K562 (cell line): ENCODE measurements around the gene TLCD1. TPM values are rescaled to one million over a fixed set of nuclear protein-coding genes. Genes with fewer than 3 reads are reported as not detected.

Source experiments
- GTF2E2 ChIP-seq: fragments of 200-800 bp; sonication (Bioruptor generic); IDR thresholded peaks from 2 replicates; pipeline ENCODE4 v1.6.1; 2016; ENCODE audit warnings: missing genetic modification characterization, missing compliant biosample characterization
- HMGN3 ChIP-seq: IDR thresholded peaks from 2 replicates; pipeline ENCODE4 v1.6.1; 2011; ENCODE audit warnings: borderline replicate concordance, low read depth, mild to moderate bottlenecking, mixed read lengths, low read length; ENCODE audit not compliant: insufficient read length; ENCODE audit errors: extremely low read depth
- HNRNPUL1 ChIP-seq: fragments of 200-400 bp; formaldehyde crosslinking; IDR thresholded peaks from 2 replicates; pipeline ENCODE4 v1.6.1; 2017; ENCODE audit warnings: low read length
- NFYB ChIP-seq: IDR thresholded peaks from 2 replicates; pipeline ENCODE4 v1.6.1; 2011; ENCODE audit warnings: mild to moderate bottlenecking, moderate library complexity; ENCODE audit not compliant: insufficient read length; ENCODE audit errors: extremely low read depth
- SNIP1 ChIP-seq: fragments of 450-650 bp; IDR thresholded peaks from 2 replicates; pipeline ENCODE4 v1.7.1; 2017; ENCODE audit warnings: low read depth, mild to moderate bottlenecking
- SP1 ChIP-seq: sonication (generic); formaldehyde crosslinking; IDR thresholded peaks from 2 replicates; pipeline ENCODE4 v1.8.1; 2022; ENCODE audit warnings: mild to moderate bottlenecking, missing genetic modification reagents
- SRSF9 ChIP-seq: fragments of 200-400 bp; formaldehyde crosslinking; IDR thresholded peaks from 2 replicates; pipeline ENCODE4 v1.6.1; 2017; ENCODE audit warnings: low read depth, low read length, borderline replicate concordance
- TFAM ChIP-seq: fragments of 250-450 bp; sonication (Bioruptor Pico); conservative IDR thresholded peaks from 2 replicates; pipeline ENCODE4 v1.5.0; 2021; ENCODE audit warnings: mild to moderate bottlenecking, moderate library complexity
- THAP7 ChIP-seq: fragments of 250-450 bp; sonication (Bioruptor Pico); IDR thresholded peaks from 2 replicates; pipeline ENCODE4 v1.5.0; 2021
- ZBTB2 ChIP-seq: fragments of 450-650 bp; IDR thresholded peaks from 2 replicates; pipeline ENCODE4 v1.6.1; 2016; ENCODE audit warnings: antibody characterized with exemption
- ZC3H4 ChIP-seq: sonication (generic); formaldehyde crosslinking; IDR thresholded peaks from 2 replicates; pipeline ENCODE4 v1.9.0; 2021; ENCODE audit warnings: missing genetic modification reagents, borderline replicate concordance
- ZNF764 ChIP-seq: fragments of 250-450 bp; sonication (Bioruptor Pico); IDR thresholded peaks from 2 replicates; pipeline ENCODE4 v1.4.0; 2020; ENCODE audit warnings: low read depth, mild to moderate bottlenecking, moderate library complexity
- polyA plus RNA-seq, 8 experiments: library from polyadenylated mRNA; depleted of rRNA in 4 of 8; stranded (reverse) in 5 of 8; unstranded in 3 of 8; fragments of >200 nt; fragmentation: Nextera tagmentation in 2 of 8; fragmentation: Illumina TruSeq in 1 of 8; extraction: Ambion mirVana in 2 of 8; extraction: Trizol in 1 of 8; gene quantifications; 2 replicates each; pipeline versions ENCODE4 v1.2.1 to v1.2.3, GENCODE V29; 2011 to 2014; ENCODE audit warnings: inconsistent platforms in 1 of 8, missing spikeins in 1 of 8
- total RNA-seq, 7 experiments: library from RNA; depleted of rRNA in 6 of 7; stranded (reverse); fragments of >200 nt in 6 of 7; fragmentation: Illumina TruSeq in 2 of 7; extraction: Trizol in 2 of 7; gene quantifications; 2 replicates each; pipeline versions ENCODE4 v1.2.1 to v1.2.3, GENCODE V29; 2011 to 2021; ENCODE audit warnings: low replicate concordance in 1 of 7
- TF ChIP-seq, protein P1 (sequence below): fragments of 450-650 bp; IDR thresholded peaks from 2 replicates; pipeline ENCODE4 v1.6.1; 2016; ENCODE audit warnings: mild to moderate bottlenecking, moderate library complexity

TLCD1 gene
- total and polyA plus RNA-seq, 9 of the 15 experiments (the other 6 are each of a cell fraction or from before 2014, with no cell fraction given): 6.8 to 37.7 (median 21.7) TPM

DNA sequence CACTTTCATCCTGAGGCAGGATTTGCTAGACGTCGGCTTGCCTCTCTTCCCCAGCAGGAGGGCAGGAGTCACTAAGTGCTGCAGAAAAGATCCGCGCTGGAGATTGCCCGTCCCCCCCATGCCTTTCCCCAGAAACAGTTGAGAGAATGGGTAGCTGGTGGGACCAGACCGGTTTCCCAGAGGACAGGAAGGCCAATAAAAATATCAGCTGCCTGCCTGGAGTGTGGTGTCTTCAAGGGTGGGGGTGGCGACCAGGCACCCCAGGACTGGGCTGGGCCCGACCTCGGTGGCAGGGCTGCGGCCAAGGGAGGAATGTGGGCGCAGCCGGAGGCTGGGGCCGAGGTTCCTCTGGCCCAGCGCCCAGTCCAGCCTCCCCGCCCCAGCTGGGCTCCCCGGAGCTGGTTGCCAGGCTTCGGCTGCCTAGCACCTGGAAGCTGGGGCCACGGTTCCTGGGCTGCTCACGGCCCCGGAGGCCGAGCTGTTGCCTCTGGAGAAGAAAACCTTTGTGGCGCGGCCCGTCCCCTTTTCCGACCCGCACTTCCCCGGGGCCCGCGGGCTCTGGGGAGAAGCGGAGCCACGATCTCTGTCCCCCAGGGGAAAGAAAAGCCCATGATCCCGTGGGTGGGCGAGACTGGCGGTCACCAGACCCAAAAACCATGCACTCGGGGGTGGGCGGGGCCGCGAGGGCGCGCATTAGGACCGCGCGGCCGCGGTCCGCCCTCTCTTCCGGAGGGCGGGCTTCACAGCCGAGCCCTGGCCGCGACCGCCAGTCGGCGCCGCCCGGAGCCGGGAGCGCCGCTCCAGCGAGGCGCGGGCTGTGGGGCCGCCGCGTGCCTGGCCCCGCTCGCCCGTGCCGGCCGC is 17.4 kb upstream of the TLCD1 start, which contains the start of gene TRAF4 (continued):
- TF ChIP-seq, protein P1, sequence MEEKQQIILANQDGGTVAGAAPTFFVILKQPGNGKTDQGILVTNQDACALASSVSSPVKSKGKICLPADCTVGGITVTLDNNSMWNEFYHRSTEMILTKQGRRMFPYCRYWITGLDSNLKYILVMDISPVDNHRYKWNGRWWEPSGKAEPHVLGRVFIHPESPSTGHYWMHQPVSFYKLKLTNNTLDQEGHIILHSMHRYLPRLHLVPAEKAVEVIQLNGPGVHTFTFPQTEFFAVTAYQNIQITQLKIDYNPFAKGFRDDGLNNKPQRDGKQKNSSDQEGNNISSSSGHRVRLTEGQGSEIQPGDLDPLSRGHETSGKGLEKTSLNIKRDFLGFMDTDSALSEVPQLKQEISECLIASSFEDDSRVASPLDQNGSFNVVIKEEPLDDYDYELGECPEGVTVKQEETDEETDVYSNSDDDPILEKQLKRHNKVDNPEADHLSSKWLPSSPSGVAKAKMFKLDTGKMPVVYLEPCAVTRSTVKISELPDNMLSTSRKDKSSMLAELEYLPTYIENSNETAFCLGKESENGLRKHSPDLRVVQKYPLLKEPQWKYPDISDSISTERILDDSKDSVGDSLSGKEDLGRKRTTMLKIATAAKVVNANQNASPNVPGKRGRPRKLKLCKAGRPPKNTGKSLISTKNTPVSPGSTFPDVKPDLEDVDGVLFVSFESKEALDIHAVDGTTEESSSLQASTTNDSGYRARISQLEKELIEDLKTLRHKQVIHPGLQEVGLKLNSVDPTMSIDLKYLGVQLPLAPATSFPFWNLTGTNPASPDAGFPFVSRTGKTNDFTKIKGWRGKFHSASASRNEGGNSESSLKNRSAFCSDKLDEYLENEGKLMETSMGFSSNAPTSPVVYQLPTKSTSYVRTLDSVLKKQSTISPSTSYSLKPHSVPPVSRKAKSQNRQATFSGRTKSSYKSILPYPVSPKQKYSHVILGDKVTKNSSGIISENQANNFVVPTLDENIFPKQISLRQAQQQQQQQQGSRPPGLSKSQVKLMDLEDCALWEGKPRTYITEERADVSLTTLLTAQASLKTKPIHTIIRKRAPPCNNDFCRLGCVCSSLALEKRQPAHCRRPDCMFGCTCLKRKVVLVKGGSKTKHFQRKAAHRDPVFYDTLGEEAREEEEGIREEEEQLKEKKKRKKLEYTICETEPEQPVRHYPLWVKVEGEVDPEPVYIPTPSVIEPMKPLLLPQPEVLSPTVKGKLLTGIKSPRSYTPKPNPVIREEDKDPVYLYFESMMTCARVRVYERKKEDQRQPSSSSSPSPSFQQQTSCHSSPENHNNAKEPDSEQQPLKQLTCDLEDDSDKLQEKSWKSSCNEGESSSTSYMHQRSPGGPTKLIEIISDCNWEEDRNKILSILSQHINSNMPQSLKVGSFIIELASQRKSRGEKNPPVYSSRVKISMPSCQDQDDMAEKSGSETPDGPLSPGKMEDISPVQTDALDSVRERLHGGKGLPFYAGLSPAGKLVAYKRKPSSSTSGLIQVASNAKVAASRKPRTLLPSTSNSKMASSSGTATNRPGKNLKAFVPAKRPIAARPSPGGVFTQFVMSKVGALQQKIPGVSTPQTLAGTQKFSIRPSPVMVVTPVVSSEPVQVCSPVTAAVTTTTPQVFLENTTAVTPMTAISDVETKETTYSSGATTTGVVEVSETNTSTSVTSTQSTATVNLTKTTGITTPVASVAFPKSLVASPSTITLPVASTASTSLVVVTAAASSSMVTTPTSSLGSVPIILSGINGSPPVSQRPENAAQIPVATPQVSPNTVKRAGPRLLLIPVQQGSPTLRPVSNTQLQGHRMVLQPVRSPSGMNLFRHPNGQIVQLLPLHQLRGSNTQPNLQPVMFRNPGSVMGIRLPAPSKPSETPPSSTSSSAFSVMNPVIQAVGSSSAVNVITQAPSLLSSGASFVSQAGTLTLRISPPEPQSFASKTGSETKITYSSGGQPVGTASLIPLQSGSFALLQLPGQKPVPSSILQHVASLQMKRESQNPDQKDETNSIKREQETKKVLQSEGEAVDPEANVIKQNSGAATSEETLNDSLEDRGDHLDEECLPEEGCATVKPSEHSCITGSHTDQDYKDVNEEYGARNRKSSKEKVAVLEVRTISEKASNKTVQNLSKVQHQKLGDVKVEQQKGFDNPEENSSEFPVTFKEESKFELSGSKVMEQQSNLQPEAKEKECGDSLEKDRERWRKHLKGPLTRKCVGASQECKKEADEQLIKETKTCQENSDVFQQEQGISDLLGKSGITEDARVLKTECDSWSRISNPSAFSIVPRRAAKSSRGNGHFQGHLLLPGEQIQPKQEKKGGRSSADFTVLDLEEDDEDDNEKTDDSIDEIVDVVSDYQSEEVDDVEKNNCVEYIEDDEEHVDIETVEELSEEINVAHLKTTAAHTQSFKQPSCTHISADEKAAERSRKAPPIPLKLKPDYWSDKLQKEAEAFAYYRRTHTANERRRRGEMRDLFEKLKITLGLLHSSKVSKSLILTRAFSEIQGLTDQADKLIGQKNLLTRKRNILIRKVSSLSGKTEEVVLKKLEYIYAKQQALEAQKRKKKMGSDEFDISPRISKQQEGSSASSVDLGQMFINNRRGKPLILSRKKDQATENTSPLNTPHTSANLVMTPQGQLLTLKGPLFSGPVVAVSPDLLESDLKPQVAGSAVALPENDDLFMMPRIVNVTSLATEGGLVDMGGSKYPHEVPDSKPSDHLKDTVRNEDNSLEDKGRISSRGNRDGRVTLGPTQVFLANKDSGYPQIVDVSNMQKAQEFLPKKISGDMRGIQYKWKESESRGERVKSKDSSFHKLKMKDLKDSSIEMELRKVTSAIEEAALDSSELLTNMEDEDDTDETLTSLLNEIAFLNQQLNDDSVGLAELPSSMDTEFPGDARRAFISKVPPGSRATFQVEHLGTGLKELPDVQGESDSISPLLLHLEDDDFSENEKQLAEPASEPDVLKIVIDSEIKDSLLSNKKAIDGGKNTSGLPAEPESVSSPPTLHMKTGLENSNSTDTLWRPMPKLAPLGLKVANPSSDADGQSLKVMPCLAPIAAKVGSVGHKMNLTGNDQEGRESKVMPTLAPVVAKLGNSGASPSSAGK: peak; percentile 40
- TF ChIP-seq NFYB (no peak), SRSF9 (no peak), HNRNPUL1 (no peak), TFAM (CRISPR knock-in tag) (no peak), THAP7 (CRISPR knock-in tag) (peak; percentile 88; the same call in 1 of the 2 replicates), ZC3H4 (CRISPR knock-in tag) (no peak), SP1 (CRISPR knock-in tag) (peak; percentile 55; the same call in 1 of the 2 replicates), HMGN3 (peak; percentile 70), ZBTB2 (peak; percentile 60), ZNF764 (no peak), SNIP1 (no peak), GTF2E2 (no peak)
